Right hindlimb (tissue), 1 donor: Measurements from ENCODE around the gene TMEM117.
"Not testable (repeated sequence)": the region's sequence is repeated elsewhere in the genome, so short reads cannot be mapped to it uniquely, and the experiment has no call there.

ENCODE experiments used
- DNase-seq: peaks from one replicate; pipeline ENCODE4 v3.0.0-alpha.2; 2018

Gene TMEM117

GRCh38 chr12:44117337-44117736, 281.5 kb downstream of the TMEM117 start:
- DNase-seq: no peak

GRCh38 chr12:44118946-44119345, 283.1 kb downstream of the TMEM117 start:
- DNase-seq: no peak

- no peak for DNase-seq
Measured at GRCh38 chr12:44126806-44127205, 290.9 kb downstream of the TMEM117 start.

GRCh38 chr12:44127966-44128710, 292.3 kb downstream of the TMEM117 start:
- DNase-seq: no peak

GRCh38 chr12:44143175-44143574, 307.3 kb downstream of the TMEM117 start:
- no peak for DNase-seq

- DNase-seq: no peak
Measured at GRCh38 chr12:44148936-44149335, 313.1 kb downstream of the TMEM117 start.

- DNase-seq: peak; percentile 20
Measured at GRCh38 chr12:44154128-44154527, 318.2 kb downstream of the TMEM117 start.

- no peak for DNase-seq
Measured at GRCh38 chr12:44155358-44155757, 319.5 kb downstream of the TMEM117 start.

GRCh38 chr12:44157359-44157758, 321.5 kb downstream of the TMEM117 start:
- DNase-seq: no peak

GRCh38 chr12:44158746-44159145, 322.9 kb downstream of the TMEM117 start:
- DNase-seq: no peak

- no peak for DNase-seq
Measured at GRCh38 chr12:44159216-44159615, 323.3 kb downstream of the TMEM117 start.

- no peak for DNase-seq
Measured at GRCh38 chr12:44159862-44160261, 324.0 kb downstream of the TMEM117 start.

GRCh38 chr12:44162961-44163360, 327.1 kb downstream of the TMEM117 start:
- DNase-seq: no peak

GRCh38 chr12:44174053-44174452, 338.2 kb downstream of the TMEM117 start:
- no peak for DNase-seq

- no peak for DNase-seq
Measured at GRCh38 chr12:44184499-44185206, 348.8 kb downstream of the TMEM117 start.

GRCh38 chr12:44193281-44193680, 357.4 kb downstream of the TMEM117 start:
- DNase-seq: no peak

GRCh38 chr12:44195719-44196118, 359.8 kb downstream of the TMEM117 start:
- DNase-seq: not testable (repeated sequence)

GRCh38 chr12:44206045-44206444, 370.2 kb downstream of the TMEM117 start:
- no peak for DNase-seq

GRCh38 chr12:44217146-44217883, 381.4 kb downstream of the TMEM117 start:
- DNase-seq: no peak

GRCh38 chr12:44223736-44224135, 387.9 kb downstream of the TMEM117 start:
- DNase-seq: no peak

- no peak for DNase-seq
Measured at GRCh38 chr12:44224399-44225148, 388.7 kb downstream of the TMEM117 start.

- no peak for DNase-seq
Measured at GRCh38 chr12:44225149-44225510, 389.2 kb downstream of the TMEM117 start.

- no peak for DNase-seq
Measured at GRCh38 chr12:44227616-44228015, 391.7 kb downstream of the TMEM117 start.
